ENCODE results near the gene ELP4.

DNA sequence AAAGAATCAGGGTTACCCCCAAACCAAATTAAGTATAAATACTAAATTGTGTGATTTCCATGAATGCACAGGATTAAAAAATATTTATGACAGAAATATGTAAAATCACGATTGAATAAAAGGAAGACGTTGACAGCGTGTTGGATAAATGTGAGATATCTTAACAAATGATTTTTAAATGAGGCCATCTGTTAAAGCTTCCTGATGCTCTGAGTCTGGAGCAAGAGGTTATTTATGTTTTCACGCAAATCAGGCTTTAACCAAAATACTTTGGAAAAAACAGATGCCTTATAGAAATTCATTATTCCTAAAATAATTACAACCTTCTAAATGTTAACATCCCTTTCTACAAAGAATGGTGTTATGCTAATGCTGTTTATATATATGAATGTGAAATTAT, 178.3 kb downstream of the ELP4 start:
- no peak for TF ChIP-seq EZH2 (IDR thresholded peaks at IDR 0.05; ENCODE audit: borderline replicate concordance, low read depth, low read length, severe bottlenecking)
- TF ChIP-seq, protein P1, sequence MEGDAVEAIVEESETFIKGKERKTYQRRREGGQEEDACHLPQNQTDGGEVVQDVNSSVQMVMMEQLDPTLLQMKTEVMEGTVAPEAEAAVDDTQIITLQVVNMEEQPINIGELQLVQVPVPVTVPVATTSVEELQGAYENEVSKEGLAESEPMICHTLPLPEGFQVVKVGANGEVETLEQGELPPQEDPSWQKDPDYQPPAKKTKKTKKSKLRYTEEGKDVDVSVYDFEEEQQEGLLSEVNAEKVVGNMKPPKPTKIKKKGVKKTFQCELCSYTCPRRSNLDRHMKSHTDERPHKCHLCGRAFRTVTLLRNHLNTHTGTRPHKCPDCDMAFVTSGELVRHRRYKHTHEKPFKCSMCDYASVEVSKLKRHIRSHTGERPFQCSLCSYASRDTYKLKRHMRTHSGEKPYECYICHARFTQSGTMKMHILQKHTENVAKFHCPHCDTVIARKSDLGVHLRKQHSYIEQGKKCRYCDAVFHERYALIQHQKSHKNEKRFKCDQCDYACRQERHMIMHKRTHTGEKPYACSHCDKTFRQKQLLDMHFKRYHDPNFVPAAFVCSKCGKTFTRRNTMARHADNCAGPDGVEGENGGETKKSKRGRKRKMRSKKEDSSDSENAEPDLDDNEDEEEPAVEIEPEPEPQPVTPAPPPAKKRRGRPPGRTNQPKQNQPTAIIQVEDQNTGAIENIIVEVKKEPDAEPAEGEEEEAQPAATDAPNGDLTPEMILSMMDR (IDR thresholded peaks at IDR 0.05; ENCODE audit: borderline replicate concordance, extremely low read depth, low read length, poor library complexity, severe bottlenecking): no peak
